GM23248 (cell line): ENCODE results near the gene TNS2.

Experiments
- EZH2 ChIP-seq: fragments of 200-600 bp; sonication (generic); IDR thresholded peaks from 2 replicates; pipeline ENCODE4 v1.6.1; 2018; ENCODE audit warnings: antibody characterized with exemption, mild to moderate bottlenecking; ENCODE audit not compliant: insufficient read depth, poor library complexity, severe bottlenecking
- EZH2phosphoT487 ChIP-seq: fragments of 200-600 bp; sonication (generic); IDR thresholded peaks from 2 replicates; pipeline ENCODE4 v1.6.1; 2018; ENCODE audit warnings: antibody characterized with exemption, moderate library complexity, mild to moderate bottlenecking, low read depth; ENCODE audit not compliant: insufficient read depth

GRCh38 chr12:53014709-53015108, 35.2 kb upstream of the TNS2 start:
- TF ChIP-seq EZH2 (no peak), EZH2phosphoT487 (no peak)
